Measurements from ENCODE around the gene CDH13. TPM values are rescaled to one million over a fixed set of nuclear protein-coding genes. Genes with fewer than 3 reads are reported as not detected.

The CDH13 gene
- total and polyA plus RNA-seq, 3 experiments from 2014 or later, result not detected

- Histone ChIP-seq H3K27ac (ENCODE audit: low read depth, low read length) (no peak overlapping the region), H3K9me3 (ENCODE audit: low read length) (no peaks in the 10 kb centered on the region), H3K27me3 (ENCODE audit: insufficient read depth, low read length, poor library complexity, severe bottlenecking) (no peaks in the 10 kb centered on the region), H3K4me3 (ENCODE audit: low read length) (no peak overlapping the region), H3K4me1 (ENCODE audit: insufficient read depth, low read length) (no peaks in the 10 kb centered on the region), H3K36me3 (ENCODE audit: insufficient read depth, low read length) (no peaks in the 10 kb centered on the region)
- H3K36me3 Mint-ChIP-seq, result no peaks in the 10 kb centered on the region
- no peak for DNase-seq
- H3K27me3 Mint-ChIP-seq, result peaks cover 0 to 3% of the 10 kb centered on the region in 2 donors
- H3K4me3 Mint-ChIP-seq, result no peak overlapping the region
- no peak overlapping the region for H3K27ac Mint-ChIP-seq
- peaks cover 0 to 4% (median 0%) of the 10 kb centered on the region in 5 donors for H3K9me3 Mint-ChIP-seq
- POLR2A ChIA-PET, result no interaction called here
- CTCF ChIA-PET, result no interaction called here
- no peaks in the 10 kb centered on the region for H3K4me1 Mint-ChIP-seq
Observed at GRCh38 chr16:83490073-83490472, 863.3 kb downstream of the CDH13 start.

GRCh38 chr16:83494459-83494858, 867.7 kb downstream of the CDH13 start:
- CTCF ChIA-PET, result no interaction called here
- Histone ChIP-seq H3K36me3 (ENCODE audit: insufficient read depth, low read length) (no peaks in the 10 kb centered on the region), H3K4me1 (ENCODE audit: insufficient read depth, low read length) (no peaks in the 10 kb centered on the region), H3K27ac (ENCODE audit: low read depth, low read length) (no peak overlapping the region), H3K9me3 (ENCODE audit: low read length) (no peaks in the 10 kb centered on the region), H3K4me3 (ENCODE audit: low read length) (no peak overlapping the region), H3K27me3 (ENCODE audit: insufficient read depth, low read length, poor library complexity, severe bottlenecking) (no peaks in the 10 kb centered on the region)
- no peak for DNase-seq
- H3K4me3 Mint-ChIP-seq, result no peak overlapping the region
- no peaks in the 10 kb centered on the region for H3K4me1 Mint-ChIP-seq
- H3K36me3 Mint-ChIP-seq, result no peaks in the 10 kb centered on the region
- POLR2A ChIA-PET, result no interaction called here
- peaks cover 0 to 7% (median 3%) of the 10 kb centered on the region in 5 donors for H3K9me3 Mint-ChIP-seq
- H3K27me3 Mint-ChIP-seq, result peaks cover 0 to 3% of the 10 kb centered on the region in 2 donors
- H3K27ac Mint-ChIP-seq, result no peak overlapping the region

DNA sequence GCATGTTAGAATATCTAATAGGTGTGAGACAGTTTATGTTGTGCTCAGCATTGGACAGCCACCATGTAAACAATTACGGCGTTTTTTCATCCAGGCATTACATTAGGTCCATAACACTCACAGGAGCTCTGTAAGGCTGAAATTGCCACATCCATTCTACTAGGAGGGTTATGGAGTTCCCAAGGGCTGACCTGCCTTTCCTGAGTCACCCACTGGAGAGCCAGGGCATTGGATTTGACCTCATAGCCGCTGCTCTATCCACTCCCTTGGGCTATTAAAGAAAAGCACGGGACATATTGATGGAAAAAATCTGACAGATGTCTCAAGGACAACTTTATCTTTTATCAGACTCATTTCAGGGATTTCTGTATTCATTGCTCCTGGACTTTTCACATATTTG, 874.7 kb downstream of the CDH13 start:
- Mint-ChIP-seq H3K4me1 (no peaks in the 10 kb centered on the region), H3K9me3 (peaks cover 0 to 5% (median 3%) of the 10 kb centered on the region in 5 donors), H3K27me3 (no peaks in the 10 kb centered on the region), H3K27ac (no peak overlapping the region), H3K4me3 (no peak overlapping the region), H3K36me3 (peaks cover 0 to 2% (median 0%) of the 10 kb centered on the region in 3 donors)
- H3K27ac ChIP-seq (ENCODE audit: low read depth, low read length), result no peak overlapping the region
- no peak for DNase-seq
- H3K4me1 ChIP-seq (ENCODE audit: insufficient read depth, low read length), result no peaks in the 10 kb centered on the region
- no peaks in the 10 kb centered on the region for H3K36me3 ChIP-seq (ENCODE audit: insufficient read depth, low read length)
- H3K27me3 ChIP-seq (ENCODE audit: insufficient read depth, low read length, poor library complexity, severe bottlenecking), result no peaks in the 10 kb centered on the region
- H3K4me3 ChIP-seq (ENCODE audit: low read length), result no peak overlapping the region
- ChIA-PET CTCF (no interaction called here), POLR2A (no interaction called here)
- H3K9me3 ChIP-seq (ENCODE audit: low read length), result no peaks in the 10 kb centered on the region

DNA sequence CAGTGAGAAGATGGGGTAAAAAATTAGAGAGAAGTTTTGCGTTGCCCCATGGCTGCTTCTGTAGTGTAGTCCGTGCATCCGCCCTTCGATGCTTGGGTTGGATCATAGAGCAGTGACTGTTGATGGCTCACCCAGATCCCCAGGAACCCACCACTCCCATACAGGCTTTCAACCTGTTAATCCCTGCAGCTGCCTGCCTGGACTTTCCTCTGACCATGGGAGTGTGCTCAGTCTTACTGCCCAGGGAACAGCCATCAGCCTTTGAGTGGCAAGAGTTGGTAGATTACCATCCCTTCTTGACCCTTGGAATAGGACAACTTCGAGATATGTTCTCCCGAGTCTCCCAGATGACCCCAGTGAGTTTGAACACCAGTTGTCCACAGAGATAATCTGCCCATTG, 881.5 kb downstream of the CDH13 start:
- Mint-ChIP-seq H3K4me1 (no peaks in the 10 kb centered on the region), H3K36me3 (no peaks in the 10 kb centered on the region), H3K27ac (no peak overlapping the region), H3K4me3 (no peak overlapping the region), H3K9me3 (peaks cover 0 to 6% (median 0%) of the 10 kb centered on the region in 5 donors), H3K27me3 (no peaks in the 10 kb centered on the region)
- ChIA-PET POLR2A (no interaction called here), CTCF (no interaction called here)
- Histone ChIP-seq H3K36me3 (ENCODE audit: insufficient read depth, low read length) (no peaks in the 10 kb centered on the region), H3K4me1 (ENCODE audit: insufficient read depth, low read length) (no peaks in the 10 kb centered on the region), H3K27me3 (ENCODE audit: insufficient read depth, low read length, poor library complexity, severe bottlenecking) (no peaks in the 10 kb centered on the region), H3K27ac (ENCODE audit: low read depth, low read length) (no peak overlapping the region), H3K9me3 (ENCODE audit: low read length) (no peaks in the 10 kb centered on the region), H3K4me3 (ENCODE audit: low read length) (no peak overlapping the region)
- DNase-seq, result no peak

- Mint-ChIP-seq H3K4me1 (no peaks in the 10 kb centered on the region), H3K27me3 (no peaks in the 10 kb centered on the region), H3K27ac (no peak overlapping the region), H3K9me3 (peaks cover 0 to 6% (median 0%) of the 10 kb centered on the region in 5 donors), H3K4me3 (no peak overlapping the region), H3K36me3 (no peaks in the 10 kb centered on the region)
- H3K36me3 ChIP-seq (ENCODE audit: insufficient read depth, low read length), result no peaks in the 10 kb centered on the region
- H3K27me3 ChIP-seq (ENCODE audit: insufficient read depth, low read length, poor library complexity, severe bottlenecking), result no peaks in the 10 kb centered on the region
- no peak for DNase-seq
- H3K9me3 ChIP-seq (ENCODE audit: low read length), result no peaks in the 10 kb centered on the region
- H3K4me3 ChIP-seq (ENCODE audit: low read length), result no peak overlapping the region
- no peaks in the 10 kb centered on the region for H3K4me1 ChIP-seq (ENCODE audit: insufficient read depth, low read length)
- no peak overlapping the region for H3K27ac ChIP-seq (ENCODE audit: low read depth, low read length)
- ChIA-PET POLR2A (no interaction called here), CTCF (no interaction called here)
Observed at GRCh38 chr16:83509316-83509715, 882.5 kb downstream of the CDH13 start.

- no peaks in the 10 kb centered on the region for H3K4me1 Mint-ChIP-seq
- H3K27ac Mint-ChIP-seq, result no peak overlapping the region
- no peaks in the 10 kb centered on the region for H3K36me3 Mint-ChIP-seq
- Histone ChIP-seq H3K36me3 (ENCODE audit: insufficient read depth, low read length) (no peaks in the 10 kb centered on the region), H3K4me1 (ENCODE audit: insufficient read depth, low read length) (no peaks in the 10 kb centered on the region), H3K9me3 (ENCODE audit: low read length) (no peaks in the 10 kb centered on the region), H3K27ac (ENCODE audit: low read depth, low read length) (no peak overlapping the region), H3K4me3 (ENCODE audit: low read length) (no peak overlapping the region), H3K27me3 (ENCODE audit: insufficient read depth, low read length, poor library complexity, severe bottlenecking) (no peaks in the 10 kb centered on the region)
- ChIA-PET CTCF (no interaction called here), POLR2A (no interaction called here)
- H3K4me3 Mint-ChIP-seq, result no peak overlapping the region
- no peak for DNase-seq
- H3K9me3 Mint-ChIP-seq, result peaks cover 0 to 5% (median 0%) of the 10 kb centered on the region in 5 donors
- H3K27me3 Mint-ChIP-seq, result no peaks in the 10 kb centered on the region
Observed at GRCh38 chr16:83510906-83511305, 884.1 kb downstream of the CDH13 start.

DNA sequence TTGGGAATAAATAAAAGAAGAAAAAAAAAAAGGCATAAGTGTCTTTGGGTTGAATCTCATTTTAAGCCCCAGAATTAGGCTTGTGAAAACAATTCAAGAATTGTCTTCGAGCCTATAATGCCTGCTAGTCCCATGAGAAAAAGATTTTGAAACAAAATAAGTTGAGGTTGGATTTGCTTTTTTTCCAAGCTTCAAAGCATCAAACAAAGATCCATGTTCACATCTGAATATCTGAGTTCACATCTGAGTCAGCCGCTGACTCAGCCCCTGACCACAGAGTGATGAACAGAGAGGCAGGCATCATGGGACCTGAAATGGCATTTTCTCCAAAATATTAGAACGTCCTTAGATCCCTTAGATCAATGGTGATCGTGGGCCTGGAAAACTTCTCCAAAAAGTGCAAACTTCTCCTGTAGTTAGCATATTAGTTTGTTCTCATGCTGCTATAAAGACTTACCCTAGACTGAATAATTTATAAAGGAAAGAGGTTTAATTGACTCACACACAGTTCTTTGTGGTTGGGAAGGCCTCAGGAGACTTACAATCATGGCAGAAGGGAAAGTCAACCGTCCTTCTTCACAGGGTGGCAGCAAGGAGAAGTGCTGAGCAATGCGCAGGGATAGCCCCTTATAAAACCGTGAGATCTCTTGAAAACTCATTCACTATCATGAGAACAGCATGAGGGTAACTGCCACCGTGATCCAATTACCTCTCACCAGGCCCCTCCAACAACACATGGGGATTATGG, 886.4 kb downstream of the CDH13 start:
- H3K9me3 Mint-ChIP-seq, result peaks cover 0 to 9% (median 4%) of the 10 kb centered on the region in 5 donors
- H3K4me3 ChIP-seq (ENCODE audit: low read length), result no peak overlapping the region
- H3K27me3 Mint-ChIP-seq, result no peaks in the 10 kb centered on the region
- no peaks in the 10 kb centered on the region for H3K4me1 Mint-ChIP-seq
- CTCF ChIA-PET, result no interaction called here
- POLR2A ChIA-PET, result no interaction called here
- no peak for DNase-seq
- H3K36me3 ChIP-seq (ENCODE audit: insufficient read depth, low read length), result no peaks in the 10 kb centered on the region
- H3K27me3 ChIP-seq (ENCODE audit: insufficient read depth, low read length, poor library complexity, severe bottlenecking), result no peaks in the 10 kb centered on the region
- H3K9me3 ChIP-seq (ENCODE audit: low read length), result no peaks in the 10 kb centered on the region
- no peak overlapping the region for H3K27ac Mint-ChIP-seq
- no peak overlapping the region for H3K4me3 Mint-ChIP-seq
- no peaks in the 10 kb centered on the region for H3K36me3 Mint-ChIP-seq
- no peak overlapping the region for H3K27ac ChIP-seq (ENCODE audit: low read depth, low read length)
- H3K4me1 ChIP-seq (ENCODE audit: insufficient read depth, low read length), result no peaks in the 10 kb centered on the region

DNA sequence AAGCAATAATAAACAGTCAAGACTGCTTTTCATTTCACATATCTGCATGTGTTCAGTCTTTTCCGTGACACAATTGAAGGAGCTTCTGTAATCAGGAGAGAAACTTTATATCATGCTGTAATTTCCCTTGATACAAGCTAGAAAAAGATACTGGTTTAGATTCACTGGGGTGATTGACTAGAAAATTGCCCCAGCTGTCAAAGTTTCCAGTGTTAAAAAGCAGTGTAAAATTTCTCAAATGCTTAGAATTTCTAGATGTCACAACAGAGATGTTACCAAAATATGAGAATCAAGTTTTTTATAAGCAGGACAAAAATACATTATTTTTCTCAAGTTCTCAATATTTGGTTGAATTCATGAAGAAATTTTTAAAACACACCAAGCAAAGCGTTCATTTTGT, 888.6 kb downstream of the CDH13 start:
- ChIA-PET CTCF (no interaction called here), POLR2A (no interaction called here)
- Mint-ChIP-seq H3K9me3 (peaks cover 0 to 14% (median 6%) of the 10 kb centered on the region in 5 donors), H3K27me3 (no peaks in the 10 kb centered on the region), H3K4me1 (no peaks in the 10 kb centered on the region), H3K27ac (no peak overlapping the region), H3K36me3 (no peaks in the 10 kb centered on the region), H3K4me3 (no peak overlapping the region)
- Histone ChIP-seq H3K4me3 (ENCODE audit: low read length) (no peak overlapping the region), H3K9me3 (ENCODE audit: low read length) (no peaks in the 10 kb centered on the region), H3K4me1 (ENCODE audit: insufficient read depth, low read length) (no peaks in the 10 kb centered on the region), H3K27me3 (ENCODE audit: insufficient read depth, low read length, poor library complexity, severe bottlenecking) (no peaks in the 10 kb centered on the region), H3K27ac (ENCODE audit: low read depth, low read length) (no peak overlapping the region), H3K36me3 (ENCODE audit: insufficient read depth, low read length) (no peaks in the 10 kb centered on the region)
- no peak for DNase-seq
